GM23338 (cell line): ENCODE measurements around the gene KIF1A. TPM values are rescaled to one million over a fixed set of nuclear protein-coding genes. Genes with fewer than 3 reads are reported as not detected.

Experiments
- ATAC-seq: fragments of 200-7000 bp; cut with Tn5 transposase; 3 replicates; pipeline ENCODE4 v1.9.1; 2020
- DNase-seq: peaks from one replicate; pipeline ENCODE4 v3.0.0-alpha.2; 2015; ENCODE audit warnings: low spot score
- H2AFZ ChIP-seq: fragments of 200-600 bp; sonication (generic); 2 replicates; pipeline ENCODE4 v1.8.0; 2016; ENCODE audit warnings: antibody characterized with exemption, mild to moderate bottlenecking, moderate library complexity
- H3F3A ChIP-seq: fragments of 200-600 bp; sonication (generic); replicated peaks from 2 replicates; pipeline ENCODE4 v1.8.0; 2017; ENCODE audit warnings: antibody characterized with exemption, mixed run types, low read depth
- H3K27ac ChIP-seq: fragments of 200-600 bp; sonication (generic); 2 replicates; pipeline ENCODE4 v1.6.1; 2016; ENCODE audit warnings: low read depth
- H3K27me3 ChIP-seq: fragments of 200-600 bp; sonication (generic); 2 replicates; pipeline ENCODE4 v1.8.0; 2016; ENCODE audit warnings: mild to moderate bottlenecking, mixed run types, moderate library complexity; ENCODE audit not compliant: insufficient read depth
- H3K36me3 ChIP-seq: fragments of 200-600 bp; sonication (generic); 2 replicates; pipeline ENCODE4 v1.8.0; 2016; ENCODE audit warnings: mild to moderate bottlenecking; ENCODE audit not compliant: insufficient read depth
- H3K4me1 ChIP-seq: fragments of 200-600 bp; sonication (generic); 2 replicates; pipeline ENCODE4 v1.8.0; 2016; ENCODE audit warnings: mild to moderate bottlenecking, moderate library complexity; ENCODE audit not compliant: insufficient read depth
- H3K4me2 ChIP-seq: fragments of 200-600 bp; sonication (generic); 2 replicates; pipeline ENCODE4 v1.7.1; 2017; ENCODE audit warnings: mixed run types
- H3K4me3 ChIP-seq: fragments of 200-600 bp; sonication (generic); 2 replicates; pipeline ENCODE4 v1.6.1; 2016; ENCODE audit warnings: mixed run types
- H3K79me2 ChIP-seq: fragments of 200-600 bp; sonication (generic); replicated peaks from 2 replicates; pipeline ENCODE4 v1.8.0; 2017; ENCODE audit warnings: mild to moderate bottlenecking; ENCODE audit not compliant: insufficient read depth
- H3K9me2 ChIP-seq: fragments of 200-600 bp; sonication (generic); 2 replicates; pipeline ENCODE4 v1.8.0; 2017; ENCODE audit not compliant: insufficient read depth
- H4K20me1 ChIP-seq: fragments of 200-600 bp; sonication (generic); replicated peaks from 2 replicates; pipeline ENCODE4 v1.8.0; 2017; ENCODE audit warnings: mild to moderate bottlenecking; ENCODE audit not compliant: insufficient read depth
- H3K27ac Mint-ChIP-seq: 2 replicates; pipeline ENCODE4 v1.8.0; 2020; ENCODE audit warnings: inconsistent platforms, mild to moderate bottlenecking, moderate library complexity, mixed read lengths
- H3K27me3 Mint-ChIP-seq: 3 replicates; pipeline ENCODE4 v1.8.0; 2022; ENCODE audit warnings: low read depth, mild to moderate bottlenecking, moderate library complexity, mixed read lengths, inconsistent platforms; ENCODE audit not compliant: insufficient read depth, poor library complexity
- H3K36me3 Mint-ChIP-seq: 3 replicates; pipeline ENCODE4 v1.8.0; 2021; ENCODE audit warnings: low read depth, mild to moderate bottlenecking, inconsistent platforms, moderate library complexity, mixed read lengths
- H3K4me1 Mint-ChIP-seq: 3 replicates; pipeline ENCODE4 v1.8.0; 2020; ENCODE audit warnings: mild to moderate bottlenecking, inconsistent platforms, mixed read lengths
- H3K4me3 Mint-ChIP-seq: 3 replicates; pipeline ENCODE4 v1.8.0; 2021; ENCODE audit warnings: moderate library complexity, mild to moderate bottlenecking, inconsistent platforms, mixed read lengths
- H3K9me3 Mint-ChIP-seq: 3 replicates; pipeline ENCODE4 v1.8.0; 2020; ENCODE audit warnings: moderate library complexity, mild to moderate bottlenecking, inconsistent platforms, mixed read lengths
- CREB1 ChIP-seq: fragments of 250-450 bp; sonication (Bioruptor Pico); IDR thresholded peaks from 2 replicates; pipeline ENCODE4 v1.5.0; 2020; ENCODE audit warnings: low read depth, mild to moderate bottlenecking, moderate library complexity
- EZH2 ChIP-seq: fragments of 200-600 bp; sonication (generic); IDR thresholded peaks from one replicate; pipeline ENCODE4 v1.8.0; 2017; ENCODE audit warnings: antibody characterized with exemption, mild to moderate bottlenecking, low read depth; ENCODE audit not compliant: unreplicated experiment
- EZH2phosphoT487 ChIP-seq: fragments of 200-600 bp; sonication (generic); IDR thresholded peaks from one replicate; pipeline ENCODE4 v1.8.1; 2018; ENCODE audit warnings: antibody characterized with exemption; ENCODE audit not compliant: unreplicated experiment
- JUNB ChIP-seq: IDR thresholded peaks from one replicate; pipeline ENCODE4 v1.6.1; 2016; ENCODE audit warnings: antibody characterized with exemption; ENCODE audit not compliant: unreplicated experiment
- ZNF114 ChIP-seq: fragments of 250-450 bp; sonication (Bioruptor Pico); IDR thresholded peaks from 2 replicates; pipeline ENCODE4 v1.5.0; 2020; ENCODE audit warnings: mild to moderate bottlenecking, moderate library complexity
- ZNF331 ChIP-seq: fragments of 250-450 bp; sonication (Bioruptor Pico); IDR thresholded peaks from 2 replicates; pipeline ENCODE4 v1.5.0; 2020; ENCODE audit warnings: low read depth, mild to moderate bottlenecking, moderate library complexity
- polyA plus RNA-seq: library from polyadenylated mRNA; unstranded; fragments of >200 nt; fragmentation: Nextera tagmentation; extraction: Ambion mirVana; gene quantifications from 2 replicates; pipeline ENCODE4 v1.2.1, GENCODE V29; 2016
- total RNA-seq: library from RNA; depleted of rRNA; stranded (reverse); fragments of >200 nt; shearing (Covaris generic); gene quantifications from 2 replicates; pipeline ENCODE4 v1.2.3, GENCODE V29; 2014
- TF ChIP-seq, protein P1 (sequence below): IDR thresholded peaks from one replicate; pipeline ENCODE4 v1.6.1; 2018; ENCODE audit warnings: antibody characterized with exemption; ENCODE audit not compliant: unreplicated experiment
- TF ChIP-seq, protein P2 (sequence below): fragments of 250-450 bp; sonication (Bioruptor Pico); IDR thresholded peaks from 2 replicates; pipeline ENCODE4 v1.5.0; 2020; ENCODE audit warnings: mild to moderate bottlenecking, moderate library complexity

Gene KIF1A
- total and polyA plus RNA-seq, 2 experiments from 2014 or later: 169 to 214 TPM

DNA sequence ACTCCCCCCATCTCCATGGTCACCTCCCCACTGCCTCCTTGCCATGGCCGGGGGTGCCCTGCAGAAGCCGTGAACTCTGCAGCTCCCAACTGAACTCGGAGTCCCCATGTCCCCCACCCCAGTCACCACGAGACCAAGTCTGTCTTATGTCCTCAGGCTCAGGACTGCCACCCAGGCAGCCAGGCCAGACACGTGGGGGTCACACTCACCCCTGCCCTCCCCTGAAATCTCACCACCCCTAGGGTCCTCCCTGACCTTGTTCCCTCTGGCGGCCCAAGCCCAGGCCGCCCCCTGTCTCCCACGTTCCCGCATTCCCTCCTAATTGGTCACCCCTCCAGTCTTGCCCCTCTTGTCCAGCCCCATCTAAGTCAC lies 117.4 kb downstream of the KIF1A start:
- no peaks in the 10 kb centered on the region for H3K36me3 Mint-ChIP-seq
- Histone ChIP-seq H3K79me2 (no peaks in the 10 kb centered on the region), H4K20me1 (no peaks in the 10 kb centered on the region; the same call in 1 of the 2 replicates), H3K4me2 (no peak overlapping the region), H2AFZ (no peak overlapping the region), H3K36me3 (no peaks in the 10 kb centered on the region), H3F3A (no peaks in the 10 kb centered on the region), H3K27ac (no peak overlapping the region), H3K9me2 (no peaks in the 10 kb centered on the region), H3K4me3 (no peak overlapping the region), H3K27me3 (no peaks in the 10 kb centered on the region), H3K4me1 (no peaks in the 10 kb centered on the region)
- H3K9me3 Mint-ChIP-seq: no peaks in the 10 kb centered on the region
- H3K27ac Mint-ChIP-seq: no peak overlapping the region
- H3K27me3 Mint-ChIP-seq: peaks cover 7% of the 10 kb centered on the region
- no peak for ATAC-seq
- H3K4me1 Mint-ChIP-seq: no peaks in the 10 kb centered on the region; the same call in 2 of the 3 replicates
- TF ChIP-seq, protein P1, sequence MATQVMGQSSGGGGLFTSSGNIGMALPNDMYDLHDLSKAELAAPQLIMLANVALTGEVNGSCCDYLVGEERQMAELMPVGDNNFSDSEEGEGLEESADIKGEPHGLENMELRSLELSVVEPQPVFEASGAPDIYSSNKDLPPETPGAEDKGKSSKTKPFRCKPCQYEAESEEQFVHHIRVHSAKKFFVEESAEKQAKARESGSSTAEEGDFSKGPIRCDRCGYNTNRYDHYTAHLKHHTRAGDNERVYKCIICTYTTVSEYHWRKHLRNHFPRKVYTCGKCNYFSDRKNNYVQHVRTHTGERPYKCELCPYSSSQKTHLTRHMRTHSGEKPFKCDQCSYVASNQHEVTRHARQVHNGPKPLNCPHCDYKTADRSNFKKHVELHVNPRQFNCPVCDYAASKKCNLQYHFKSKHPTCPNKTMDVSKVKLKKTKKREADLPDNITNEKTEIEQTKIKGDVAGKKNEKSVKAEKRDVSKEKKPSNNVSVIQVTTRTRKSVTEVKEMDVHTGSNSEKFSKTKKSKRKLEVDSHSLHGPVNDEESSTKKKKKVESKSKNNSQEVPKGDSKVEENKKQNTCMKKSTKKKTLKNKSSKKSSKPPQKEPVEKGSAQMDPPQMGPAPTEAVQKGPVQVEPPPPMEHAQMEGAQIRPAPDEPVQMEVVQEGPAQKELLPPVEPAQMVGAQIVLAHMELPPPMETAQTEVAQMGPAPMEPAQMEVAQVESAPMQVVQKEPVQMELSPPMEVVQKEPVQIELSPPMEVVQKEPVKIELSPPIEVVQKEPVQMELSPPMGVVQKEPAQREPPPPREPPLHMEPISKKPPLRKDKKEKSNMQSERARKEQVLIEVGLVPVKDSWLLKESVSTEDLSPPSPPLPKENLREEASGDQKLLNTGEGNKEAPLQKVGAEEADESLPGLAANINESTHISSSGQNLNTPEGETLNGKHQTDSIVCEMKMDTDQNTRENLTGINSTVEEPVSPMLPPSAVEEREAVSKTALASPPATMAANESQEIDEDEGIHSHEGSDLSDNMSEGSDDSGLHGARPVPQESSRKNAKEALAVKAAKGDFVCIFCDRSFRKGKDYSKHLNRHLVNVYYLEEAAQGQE: no peak
- no peak for TF ChIP-seq ZNF114
- no peak for TF ChIP-seq ZNF331 (CRISPR knock-in tag)
- TF ChIP-seq EZH2phosphoT487: no peak
- TF ChIP-seq JUNB: no peak
- TF ChIP-seq, protein P2, sequence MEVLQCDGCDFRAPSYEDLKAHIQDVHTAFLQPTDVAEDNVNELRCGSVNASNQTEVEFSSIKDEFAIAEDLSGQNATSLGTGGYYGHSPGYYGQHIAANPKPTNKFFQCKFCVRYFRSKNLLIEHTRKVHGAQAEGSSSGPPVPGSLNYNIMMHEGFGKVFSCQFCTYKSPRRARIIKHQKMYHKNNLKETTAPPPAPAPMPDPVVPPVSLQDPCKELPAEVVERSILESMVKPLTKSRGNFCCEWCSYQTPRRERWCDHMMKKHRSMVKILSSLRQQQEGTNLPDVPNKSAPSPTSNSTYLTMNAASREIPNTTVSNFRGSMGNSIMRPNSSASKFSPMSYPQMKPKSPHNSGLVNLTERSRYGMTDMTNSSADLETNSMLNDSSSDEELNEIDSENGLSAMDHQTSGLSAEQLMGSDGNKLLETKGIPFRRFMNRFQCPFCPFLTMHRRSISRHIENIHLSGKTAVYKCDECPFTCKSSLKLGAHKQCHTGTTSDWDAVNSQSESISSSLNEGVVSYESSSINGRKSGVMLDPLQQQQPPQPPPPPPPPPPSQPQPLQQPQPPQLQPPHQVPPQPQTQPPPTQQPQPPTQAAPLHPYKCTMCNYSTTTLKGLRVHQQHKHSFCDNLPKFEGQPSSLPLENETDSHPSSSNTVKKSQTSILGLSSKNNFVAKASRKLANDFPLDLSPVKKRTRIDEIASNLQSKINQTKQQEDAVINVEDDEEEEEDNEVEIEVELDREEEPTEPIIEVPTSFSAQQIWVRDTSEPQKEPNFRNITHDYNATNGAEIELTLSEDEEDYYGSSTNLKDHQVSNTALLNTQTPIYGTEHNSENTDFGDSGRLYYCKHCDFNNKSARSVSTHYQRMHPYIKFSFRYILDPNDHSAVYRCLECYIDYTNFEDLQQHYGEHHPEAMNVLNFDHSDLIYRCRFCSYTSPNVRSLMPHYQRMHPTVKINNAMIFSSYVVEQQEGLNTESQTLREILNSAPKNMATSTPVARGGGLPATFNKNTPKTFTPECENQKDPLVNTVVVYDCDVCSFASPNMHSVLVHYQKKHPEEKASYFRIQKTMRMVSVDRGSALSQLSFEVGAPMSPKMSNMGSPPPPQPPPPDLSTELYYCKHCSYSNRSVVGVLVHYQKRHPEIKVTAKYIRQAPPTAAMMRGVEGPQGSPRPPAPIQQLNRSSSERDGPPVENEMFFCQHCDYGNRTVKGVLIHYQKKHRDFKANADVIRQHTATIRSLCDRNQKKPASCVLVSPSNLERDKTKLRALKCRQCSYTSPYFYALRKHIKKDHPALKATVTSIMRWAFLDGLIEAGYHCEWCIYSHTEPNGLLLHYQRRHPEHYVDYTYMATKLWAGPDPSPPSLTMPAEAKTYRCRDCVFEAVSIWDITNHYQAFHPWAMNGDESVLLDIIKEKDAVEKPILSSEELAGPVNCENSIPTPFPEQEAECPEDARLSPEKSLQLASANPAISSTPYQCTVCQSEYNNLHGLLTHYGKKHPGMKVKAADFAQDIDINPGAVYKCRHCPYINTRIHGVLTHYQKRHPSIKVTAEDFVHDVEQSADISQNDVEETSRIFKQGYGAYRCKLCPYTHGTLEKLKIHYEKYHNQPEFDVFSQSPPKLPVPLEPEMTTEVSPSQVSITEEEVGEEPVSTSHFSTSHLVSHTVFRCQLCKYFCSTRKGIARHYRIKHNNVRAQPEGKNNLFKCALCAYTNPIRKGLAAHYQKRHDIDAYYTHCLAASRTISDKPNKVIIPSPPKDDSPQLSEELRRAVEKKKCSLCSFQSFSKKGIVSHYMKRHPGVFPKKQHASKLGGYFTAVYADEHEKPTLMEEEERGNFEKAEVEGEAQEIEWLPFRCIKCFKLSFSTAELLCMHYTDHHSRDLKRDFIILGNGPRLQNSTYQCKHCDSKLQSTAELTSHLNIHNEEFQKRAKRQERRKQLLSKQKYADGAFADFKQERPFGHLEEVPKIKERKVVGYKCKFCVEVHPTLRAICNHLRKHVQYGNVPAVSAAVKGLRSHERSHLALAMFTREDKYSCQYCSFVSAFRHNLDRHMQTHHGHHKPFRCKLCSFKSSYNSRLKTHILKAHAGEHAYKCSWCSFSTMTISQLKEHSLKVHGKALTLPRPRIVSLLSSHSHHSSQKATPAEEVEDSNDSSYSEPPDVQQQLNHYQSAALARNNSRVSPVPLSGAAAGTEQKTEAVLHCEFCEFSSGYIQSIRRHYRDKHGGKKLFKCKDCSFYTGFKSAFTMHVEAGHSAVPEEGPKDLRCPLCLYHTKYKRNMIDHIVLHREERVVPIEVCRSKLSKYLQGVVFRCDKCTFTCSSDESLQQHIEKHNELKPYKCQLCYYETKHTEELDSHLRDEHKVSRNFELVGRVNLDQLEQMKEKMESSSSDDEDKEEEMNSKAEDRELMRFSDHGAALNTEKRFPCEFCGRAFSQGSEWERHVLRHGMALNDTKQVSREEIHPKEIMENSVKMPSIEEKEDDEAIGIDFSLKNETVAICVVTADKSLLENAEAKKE: no peak
- TF ChIP-seq EZH2: no peak
- no peak for TF ChIP-seq CREB1 (CRISPR knock-in tag)
- DNase-seq: no peak
- no peak overlapping the region for H3K4me3 Mint-ChIP-seq
